ENCODE data around the gene TRMT2B. TPM values are rescaled to one million over a fixed set of nuclear protein-coding genes. Genes with fewer than 3 reads are reported as not detected.
"Not testable (repeated sequence)": the region's sequence is repeated elsewhere in the genome, so short reads cannot be mapped to it uniquely, and the experiment has no call there.

The TRMT2B gene, protein sequence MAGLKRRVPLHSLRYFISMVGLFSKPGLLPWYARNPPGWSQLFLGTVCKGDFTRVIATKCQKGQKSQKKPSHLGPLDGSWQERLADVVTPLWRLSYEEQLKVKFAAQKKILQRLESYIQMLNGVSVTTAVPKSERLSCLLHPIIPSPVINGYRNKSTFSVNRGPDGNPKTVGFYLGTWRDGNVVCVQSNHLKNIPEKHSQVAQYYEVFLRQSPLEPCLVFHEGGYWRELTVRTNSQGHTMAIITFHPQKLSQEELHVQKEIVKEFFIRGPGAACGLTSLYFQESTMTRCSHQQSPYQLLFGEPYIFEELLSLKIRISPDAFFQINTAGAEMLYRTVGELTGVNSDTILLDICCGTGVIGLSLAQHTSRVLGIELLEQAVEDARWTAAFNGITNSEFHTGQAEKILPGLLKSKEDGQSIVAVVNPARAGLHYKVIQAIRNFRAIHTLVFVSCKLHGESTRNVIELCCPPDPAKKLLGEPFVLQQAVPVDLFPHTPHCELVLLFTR
- total RNA-seq, result 10 to 100 TPM; 25.7 to 29.2 TPM

DNA sequence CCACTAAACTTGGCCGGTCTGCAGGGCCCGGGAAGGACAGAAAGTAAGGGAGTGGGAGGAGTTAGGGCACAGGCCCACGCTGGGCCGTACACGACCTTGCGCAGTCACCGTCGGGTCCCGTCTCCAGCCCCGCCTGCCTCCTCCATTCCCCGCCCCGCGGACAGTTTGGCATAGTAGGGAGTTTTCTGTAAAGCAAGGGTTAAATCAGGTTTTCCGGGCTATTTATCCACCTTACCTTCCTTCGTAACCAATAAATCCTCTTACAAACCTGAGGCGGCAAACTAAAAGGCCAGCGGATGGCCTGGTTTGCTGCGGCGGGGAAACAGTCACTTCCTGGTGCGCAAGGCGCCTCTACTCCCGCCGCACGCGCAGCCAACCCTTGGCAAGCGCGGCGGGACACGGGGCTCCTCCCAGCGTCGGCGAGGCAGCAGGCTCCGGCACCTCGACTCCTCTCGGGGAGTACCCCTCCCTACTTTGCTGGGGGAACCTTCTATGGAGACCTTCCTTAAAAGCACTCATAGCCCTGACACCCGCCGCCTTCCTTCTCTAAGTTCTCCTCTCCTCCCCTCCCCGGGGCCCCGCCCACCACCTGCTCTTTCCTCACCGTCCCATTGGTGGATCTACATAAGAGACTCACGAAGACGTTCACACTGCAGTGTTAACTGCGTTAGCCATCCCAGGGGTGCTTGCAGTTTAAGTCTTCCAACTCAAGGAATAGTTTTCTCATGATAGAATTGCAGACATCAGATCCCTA lies at the start of gene TRMT2B:
TRMT2B (minus strand) TSS at position 563 of the 754 bp plus-strand sequence. CDS start 9,822 bp downstream, outside the sequence.
- Mint-ChIP-seq H3K4me1 (peaks cover 10% of the 10 kb centered on the region), H3K27ac (peak within 1 kb of the TSS; percentile 93), H3K9me3 (no peaks in the 10 kb centered on the region), H3K4me3 (peak within 1 kb of the TSS; percentile 86), H3K27me3 (no peaks in the 10 kb centered on the region), H3K36me3 (ENCODE audit: low read depth) (peaks cover 32% of the 10 kb centered on the region)
- ATAC-seq (replicated peaks), result peak; percentile 93

DNA sequence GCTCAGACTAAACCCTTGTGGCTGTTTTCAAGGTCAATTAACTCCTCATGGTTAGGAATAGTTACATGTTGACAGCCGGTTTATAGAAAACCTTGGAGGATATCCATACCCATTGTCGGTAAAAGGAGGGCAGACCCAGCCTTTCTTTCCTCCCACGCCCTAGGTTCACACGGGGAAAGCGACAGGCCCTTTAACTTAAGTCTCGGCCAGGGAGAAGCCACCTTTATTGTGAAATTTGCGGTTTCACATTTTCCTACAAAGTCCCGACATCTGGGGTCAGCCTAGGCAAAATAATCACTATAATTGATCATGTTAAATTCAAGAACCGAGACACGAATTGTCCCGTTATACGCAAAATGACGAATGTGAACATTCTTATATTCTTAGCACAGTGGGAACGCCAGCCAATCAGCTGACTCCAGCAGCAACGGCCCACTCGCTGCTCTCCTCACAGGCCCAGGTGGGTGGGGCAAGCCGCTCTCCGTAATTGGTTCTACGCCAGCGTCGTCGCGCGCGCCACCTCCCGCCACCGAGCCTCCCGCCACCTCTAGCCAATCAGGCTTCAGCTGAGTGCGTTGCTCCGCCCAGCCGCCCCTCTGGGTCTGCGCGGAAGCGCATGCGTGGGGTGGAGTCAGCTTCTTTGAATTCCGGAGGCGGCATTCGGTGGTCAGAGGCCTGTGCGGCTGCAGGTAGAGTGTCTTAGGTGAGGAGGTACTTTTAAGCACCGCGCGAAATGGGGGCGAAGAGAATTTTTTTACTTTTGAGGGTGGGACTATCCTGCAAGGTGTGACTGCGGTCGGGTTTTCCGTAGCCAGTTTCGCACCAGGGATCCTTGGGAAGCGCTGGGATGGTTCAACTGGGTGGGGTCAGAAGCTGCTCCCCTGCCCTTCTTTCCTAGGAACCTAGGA lies 45.9 kb upstream of the TRMT2B start, which contains the start of gene CENPI:
CENPI (plus strand) TSS at position 659 of the 908 bp plus-strand sequence. CDS start 2,867 bp downstream, outside the sequence.
- Mint-ChIP-seq H3K9me3 (no peaks in the 10 kb centered on the region), H3K27me3 (no peaks in the 10 kb centered on the region), H3K36me3 (ENCODE audit: low read depth) (peaks cover 15% of the 10 kb centered on the region), H3K4me1 (peaks cover 13% of the 10 kb centered on the region), H3K27ac (peak within 1 kb of the TSS; percentile 65), H3K4me3 (peak within 1 kb of the TSS; percentile 88)
- ATAC-seq (replicated peaks), result peak; percentile 99

DNA sequence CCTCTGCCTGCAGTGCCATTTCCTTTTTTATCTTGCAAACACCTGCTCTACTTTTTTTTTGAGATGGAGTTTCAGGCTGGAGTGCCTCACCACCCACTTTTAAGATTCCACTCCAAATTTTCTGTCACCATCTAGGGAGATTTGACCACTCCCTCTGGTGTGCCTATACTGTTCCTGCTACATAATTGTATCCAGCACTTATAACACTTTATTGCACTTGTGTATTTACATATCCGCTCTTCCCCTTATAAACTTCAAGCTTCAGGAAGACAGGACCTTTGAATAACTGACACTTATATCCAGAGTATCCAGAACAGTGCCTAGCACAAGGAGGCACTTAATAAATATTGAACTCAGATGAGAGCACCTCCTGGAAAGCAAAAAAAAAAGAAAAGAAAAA lies 39.9 kb upstream of the TRMT2B start:
- Mint-ChIP-seq H3K4me3 (no peak overlapping the region), H3K9me3 (no peaks in the 10 kb centered on the region), H3K27me3 (no peaks in the 10 kb centered on the region), H3K36me3 (ENCODE audit: low read depth) (no peaks in the 10 kb centered on the region), H3K4me1 (no peaks in the 10 kb centered on the region), H3K27ac (peak overlapping the region; percentile 47)
- ATAC-seq (replicated peaks), result no peak

DNA sequence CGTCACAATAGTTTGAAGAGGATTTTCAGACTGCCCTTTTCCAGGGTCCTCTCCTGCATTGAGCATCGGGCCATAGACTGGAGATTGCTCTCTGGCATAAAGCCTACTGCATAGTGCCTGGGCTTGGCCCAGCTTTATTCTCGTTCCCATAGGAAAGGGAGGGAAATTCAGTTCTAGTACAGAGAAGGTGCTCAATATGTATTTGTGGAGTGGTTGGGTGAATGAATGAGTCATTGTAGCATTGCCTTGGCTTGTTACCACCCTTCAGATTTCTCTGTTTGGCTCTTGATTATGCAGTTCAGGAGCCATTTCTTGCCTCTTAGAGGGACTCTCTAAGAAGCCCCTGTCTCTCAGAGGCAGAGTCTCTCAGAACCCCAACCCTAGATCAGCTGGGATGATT lies 29.3 kb upstream of the TRMT2B start:
- peaks cover 11% of the 10 kb centered on the region for H3K27me3 Mint-ChIP-seq
- H3K4me3 Mint-ChIP-seq, result no peak overlapping the region
- ATAC-seq (replicated peaks), result no peak
- no peaks in the 10 kb centered on the region for H3K4me1 Mint-ChIP-seq
- H3K27ac Mint-ChIP-seq, result no peak overlapping the region
- H3K9me3 Mint-ChIP-seq, result no peaks in the 10 kb centered on the region
- H3K36me3 Mint-ChIP-seq (ENCODE audit: low read depth), result no peaks in the 10 kb centered on the region

DNA sequence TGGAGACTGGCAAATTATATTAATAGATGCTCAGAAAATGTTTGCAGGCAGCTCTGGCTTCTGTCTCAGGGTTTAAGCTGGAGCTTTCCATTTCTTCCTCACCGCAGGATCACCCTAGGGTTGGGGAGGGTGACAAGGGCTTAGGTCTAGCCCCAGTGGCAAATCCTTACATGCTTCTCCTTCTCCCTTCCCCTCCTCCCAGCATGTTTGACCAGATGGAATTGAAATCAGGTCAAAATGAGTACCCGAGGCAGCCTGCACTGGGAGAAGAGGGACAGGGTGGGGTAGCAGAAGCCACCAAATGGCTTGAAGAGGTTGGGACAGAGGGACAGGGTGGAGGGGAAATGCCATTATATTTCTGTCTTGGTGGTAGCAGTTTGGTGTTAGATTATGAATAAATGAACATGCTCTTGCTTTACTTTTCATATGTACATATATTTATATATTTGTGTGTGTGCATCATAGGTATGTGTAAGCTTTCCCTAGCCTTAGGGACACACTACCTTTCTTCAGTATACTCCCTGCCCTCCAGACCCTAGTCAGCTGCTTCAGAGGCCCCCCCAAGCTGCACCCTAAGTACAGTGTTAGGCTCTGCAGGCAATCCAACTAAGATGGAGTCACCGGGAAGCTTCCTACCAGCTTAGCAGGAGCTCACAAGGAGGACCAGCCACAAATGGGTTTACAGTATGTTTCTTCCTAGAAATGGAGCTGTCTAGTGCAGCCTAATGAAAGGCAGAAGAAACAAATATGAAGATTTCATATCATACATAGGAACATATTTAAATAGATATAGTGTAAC lies 28.6 kb upstream of the TRMT2B start:
- H3K4me1 Mint-ChIP-seq, result no peaks in the 10 kb centered on the region
- no peak for ATAC-seq (replicated peaks)
- no peaks in the 10 kb centered on the region for H3K36me3 Mint-ChIP-seq (ENCODE audit: low read depth)
- no peak overlapping the region for H3K27ac Mint-ChIP-seq
- H3K9me3 Mint-ChIP-seq, result no peaks in the 10 kb centered on the region
- no peak overlapping the region for H3K4me3 Mint-ChIP-seq
- H3K27me3 Mint-ChIP-seq, result peaks cover 11% of the 10 kb centered on the region

DNA sequence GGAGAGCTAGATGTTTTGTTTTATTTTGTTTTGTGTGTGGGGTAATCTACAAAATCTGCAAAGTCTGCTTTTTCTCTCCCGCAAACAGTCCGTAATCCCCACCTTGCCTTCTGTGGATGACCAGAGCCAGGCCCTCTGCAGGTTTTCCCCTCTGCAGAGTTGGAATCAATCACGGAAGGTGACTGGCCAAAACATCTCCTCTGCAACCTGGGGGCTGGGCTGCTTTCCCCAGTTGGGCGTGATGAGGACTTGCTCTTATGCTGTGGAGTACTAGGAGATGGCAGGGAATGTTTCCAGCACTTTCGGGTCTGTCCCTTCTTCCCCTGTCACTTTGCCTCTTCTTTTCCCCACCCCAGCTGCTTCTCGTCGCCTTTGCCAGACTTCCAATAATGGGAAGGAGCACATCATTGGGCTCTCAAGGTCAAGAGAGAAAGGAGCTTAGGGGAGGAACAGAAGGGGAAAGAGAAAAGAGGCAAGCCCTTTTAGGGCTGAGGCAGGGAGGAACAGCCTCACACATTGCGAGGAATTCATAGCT lies 27.9 kb upstream of the TRMT2B start:
- H3K4me1 Mint-ChIP-seq, result no peaks in the 10 kb centered on the region
- no peaks in the 10 kb centered on the region for H3K9me3 Mint-ChIP-seq
- no peak overlapping the region for H3K4me3 Mint-ChIP-seq
- no peak for ATAC-seq (replicated peaks)
- H3K27ac Mint-ChIP-seq, result no peak overlapping the region
- H3K27me3 Mint-ChIP-seq, result peaks cover 11% of the 10 kb centered on the region
- no peaks in the 10 kb centered on the region for H3K36me3 Mint-ChIP-seq (ENCODE audit: low read depth)

DNA sequence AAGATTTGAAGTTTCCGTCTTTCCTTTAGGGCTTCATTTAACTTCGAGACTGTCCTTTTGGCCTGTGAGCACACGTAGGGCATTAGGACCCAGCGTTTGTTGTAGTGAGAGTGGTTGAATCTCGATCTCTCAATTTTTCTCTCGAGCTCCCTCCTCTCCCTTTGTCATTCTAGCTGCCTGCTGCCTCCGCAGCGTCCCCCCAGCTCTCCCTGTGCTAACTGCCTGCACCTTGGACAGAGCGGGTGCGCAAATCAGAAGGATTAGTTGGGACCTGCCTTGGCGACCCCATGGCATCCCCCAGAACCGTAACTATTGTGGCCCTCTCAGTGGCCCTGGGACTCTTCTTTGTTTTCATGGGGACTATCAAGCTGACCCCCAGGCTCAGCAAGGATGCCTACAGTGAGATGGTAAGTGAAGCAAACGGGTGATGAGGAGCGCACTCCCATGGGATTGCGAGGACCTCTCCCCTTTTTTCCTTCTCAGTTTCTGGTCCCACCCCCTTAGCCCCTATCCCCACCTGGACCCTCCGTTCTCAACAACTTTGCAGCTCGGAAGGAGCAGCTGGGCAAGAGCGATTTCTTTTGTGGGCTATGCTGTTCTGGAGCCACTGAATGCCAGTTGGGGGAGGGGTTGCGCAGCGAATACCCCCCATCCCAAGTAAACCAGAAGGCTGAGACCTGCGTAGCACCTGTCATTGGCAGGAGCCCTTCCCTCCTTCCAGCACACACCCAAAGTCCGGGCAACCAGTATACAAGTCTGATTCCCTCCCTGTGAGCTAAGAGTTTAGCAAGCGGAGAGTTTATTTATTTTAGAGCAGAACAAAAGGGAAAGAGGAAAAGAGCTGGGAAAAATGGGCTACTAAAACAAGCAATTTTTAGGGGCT lies 27.0 kb upstream of the TRMT2B start, which contains the start of gene TMEM35A:
TMEM35A (plus strand) TSS at position 164 of the 883 bp plus-strand sequence; CDS start at position 288, 124 bp downstream.
- peaks cover 11% of the 10 kb centered on the region for H3K27me3 Mint-ChIP-seq
- no peak for ATAC-seq (replicated peaks)
- no peak within 1 kb of the TSS for H3K4me3 Mint-ChIP-seq
- no peaks in the 10 kb centered on the region for H3K9me3 Mint-ChIP-seq
- no peaks in the 10 kb centered on the region for H3K36me3 Mint-ChIP-seq (ENCODE audit: low read depth)
- no peaks in the 10 kb centered on the region for H3K4me1 Mint-ChIP-seq
- H3K27ac Mint-ChIP-seq, result no peak within 1 kb of the TSS

DNA sequence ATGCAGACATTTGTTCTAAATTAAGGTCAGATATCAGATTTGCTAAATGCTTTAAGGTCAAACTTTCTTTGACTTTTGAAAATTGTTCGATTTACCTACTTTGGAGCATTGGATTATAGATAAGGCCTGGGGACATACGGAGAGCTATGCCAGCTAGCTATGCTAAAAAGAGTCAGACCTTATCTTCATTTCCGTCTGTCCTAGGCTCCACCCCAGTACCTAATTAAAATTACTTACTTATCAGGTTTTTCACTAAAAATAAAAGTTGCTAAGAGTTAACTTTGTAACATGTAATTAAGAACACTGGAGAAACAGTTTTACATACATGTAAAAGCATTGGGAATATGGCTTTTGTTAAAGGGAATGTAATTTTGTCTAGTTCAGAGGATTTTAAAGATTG lies 19.7 kb upstream of the TRMT2B start:
- Mint-ChIP-seq H3K4me1 (no peaks in the 10 kb centered on the region), H3K27ac (no peak overlapping the region), H3K4me3 (no peak overlapping the region), H3K36me3 (ENCODE audit: low read depth) (no peaks in the 10 kb centered on the region), H3K27me3 (no peaks in the 10 kb centered on the region), H3K9me3 (no peaks in the 10 kb centered on the region)
- no peak for ATAC-seq (replicated peaks)

DNA sequence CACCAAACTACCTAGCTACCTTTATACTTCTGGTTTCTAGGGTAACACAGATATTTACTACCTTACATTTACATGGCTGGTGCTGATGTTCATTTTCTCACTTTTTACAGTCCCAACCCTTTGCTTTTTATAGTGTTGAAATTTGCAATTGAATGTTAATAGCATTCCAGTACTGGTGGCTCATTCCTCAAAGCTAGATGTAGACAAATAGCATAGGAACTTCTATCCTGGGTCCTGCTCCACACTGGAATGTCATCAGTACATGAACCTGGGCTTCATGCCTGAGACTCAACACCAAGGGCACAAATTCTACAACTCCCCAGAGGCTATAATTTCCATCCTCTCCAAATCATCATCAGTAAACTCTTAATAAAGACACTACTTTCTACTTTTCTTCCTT lies 10.3 kb upstream of the TRMT2B start:
- Mint-ChIP-seq H3K9me3 (no peaks in the 10 kb centered on the region), H3K4me3 (no peak overlapping the region), H3K27me3 (no peaks in the 10 kb centered on the region), H3K36me3 (ENCODE audit: low read depth) (no peaks in the 10 kb centered on the region), H3K4me1 (peaks cover 2% of the 10 kb centered on the region), H3K27ac (no peak overlapping the region)
- ATAC-seq (replicated peaks), result no peak

DNA sequence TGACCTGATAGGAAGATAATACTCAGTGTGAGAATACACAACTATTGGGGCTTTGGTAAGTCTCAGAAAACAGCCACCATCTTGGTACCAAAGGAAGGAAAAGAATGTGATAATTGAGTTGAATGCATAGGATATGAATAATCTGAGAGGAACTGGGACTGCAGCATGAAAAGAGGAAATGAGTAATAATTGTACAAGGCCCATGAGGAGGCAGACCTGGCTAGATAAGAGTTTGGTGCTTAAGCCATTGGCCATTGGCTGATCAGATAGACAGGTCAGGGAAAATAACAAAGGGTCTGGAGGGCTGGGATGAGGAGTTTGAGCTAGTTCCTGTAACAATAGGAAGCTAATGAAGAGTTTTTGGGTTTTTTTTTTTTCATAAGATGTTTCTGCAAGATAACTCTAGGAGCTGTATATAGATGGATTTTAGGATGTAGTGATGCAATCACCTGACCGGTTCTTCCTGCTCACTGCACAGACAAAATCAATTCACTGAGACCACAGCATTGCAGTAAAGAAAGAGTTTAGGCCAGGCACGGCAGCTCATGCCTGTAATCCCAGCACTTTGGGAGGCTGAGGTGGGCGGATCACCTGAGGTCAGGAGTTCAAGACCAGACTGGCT lies 5.3 kb upstream of the TRMT2B start:
- H3K4me3 Mint-ChIP-seq, result peak overlapping the region; percentile 20
- H3K4me1 Mint-ChIP-seq, result peaks cover 10% of the 10 kb centered on the region
- ATAC-seq (replicated peaks), result peak; percentile 88
- no peaks in the 10 kb centered on the region for H3K36me3 Mint-ChIP-seq (ENCODE audit: low read depth)
- peaks cover 4% of the 10 kb centered on the region for H3K9me3 Mint-ChIP-seq
- peak overlapping the region; percentile 56 for H3K27ac Mint-ChIP-seq
- H3K27me3 Mint-ChIP-seq, result no peaks in the 10 kb centered on the region

DNA sequence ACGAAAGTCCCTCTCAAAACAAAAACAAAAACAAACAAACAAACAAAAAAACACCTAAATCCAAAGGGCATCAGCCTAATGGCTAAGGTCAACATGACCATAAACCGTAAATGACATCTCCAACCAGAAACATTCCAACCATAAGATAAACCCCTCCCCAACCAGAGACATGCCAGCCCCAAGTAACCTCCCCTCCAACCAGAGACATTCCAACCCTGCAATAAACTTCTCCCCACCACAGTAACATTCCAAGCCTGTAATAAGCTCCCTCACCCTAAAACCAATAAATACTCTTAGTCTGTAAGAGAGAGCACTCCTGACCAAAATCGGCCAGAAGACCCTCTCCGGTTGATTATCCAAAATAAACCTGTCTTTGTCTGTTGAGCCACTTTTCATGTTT lies 4.6 kb upstream of the TRMT2B start:
- not testable (repeated sequence) for H3K9me3 Mint-ChIP-seq; ATAC-seq (replicated peaks); H3K4me1 Mint-ChIP-seq; H3K36me3 Mint-ChIP-seq (ENCODE audit: low read depth); H3K27me3 Mint-ChIP-seq
- H3K27ac Mint-ChIP-seq, result peak overlapping the region; percentile 56
- H3K4me3 Mint-ChIP-seq, result peak overlapping the region; percentile 20

DNA sequence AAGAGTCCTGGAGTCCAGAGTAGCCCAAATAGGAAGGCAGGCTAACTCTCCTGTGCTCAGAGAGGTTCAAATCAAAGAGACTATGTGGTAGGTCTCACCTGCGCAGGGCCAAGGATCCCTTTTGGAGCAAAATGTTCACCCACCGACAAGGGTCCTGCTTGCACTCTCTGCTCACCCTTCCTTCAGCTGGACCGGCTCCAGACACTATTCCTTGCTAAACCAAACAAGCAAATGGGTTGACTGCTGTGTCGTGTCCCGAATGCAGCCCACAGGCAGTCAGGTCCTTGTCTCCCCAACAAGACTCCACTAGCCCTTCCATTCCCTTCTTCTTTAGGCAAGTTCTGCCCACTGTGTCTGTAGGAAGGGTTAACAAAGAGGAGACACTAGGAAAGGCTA lies 760 bp downstream of the TRMT2B start:
- ATAC-seq (replicated peaks), result no peak
- H3K4me1 Mint-ChIP-seq, result peaks cover 7% of the 10 kb centered on the region

More for the DNA sequence above, 760 bp downstream of the TRMT2B start:
- Mint-ChIP-seq H3K9me3 (no peaks in the 10 kb centered on the region), H3K27me3 (no peaks in the 10 kb centered on the region), H3K36me3 (ENCODE audit: low read depth) (peaks cover 32% of the 10 kb centered on the region), H3K4me3 (peak overlapping the region; percentile 86), H3K27ac (peak overlapping the region; percentile 93)

All from activated T-helper 17 cell treated with anti-CD3 and anti-CD28 coated beads, Interleukin-2, amount 50 U/mL, for 72 hours (primary cell).